ENCODE measurements around the gene PLS3. TPM values are rescaled to one million over a fixed set of nuclear protein-coding genes. Genes with fewer than 3 reads are reported as not detected.

Gene PLS3
- total RNA-seq, 4 donors from 2014 or later, result 11.0 to 23.1 (median 13.1) TPM

- H3K27me3 ChIP-seq, result no peaks in the 10 kb centered on the region
- H3K4me1 ChIP-seq, result no peaks in the 10 kb centered on the region
- H3K36me3 ChIP-seq, result no peaks in the 10 kb centered on the region
- H3K4me3 ChIP-seq, result no peak overlapping the region
- DNase-seq, result no peak
- no peak for TF ChIP-seq POLR2A (IDR thresholded peaks at IDR 0.05)
- no peak for TF ChIP-seq CTCF (IDR thresholded peaks at IDR 0.05)
- H3K27ac ChIP-seq, result no peak overlapping the region
- no peaks in the 10 kb centered on the region for H3K9me3 ChIP-seq
Observed at GRCh38 chrX:115609621-115610020, 48.6 kb downstream of the PLS3 start.

GRCh38 chrX:115616943-115617563, 56.1 kb downstream of the PLS3 start:
- Histone ChIP-seq H3K36me3 (no peaks in the 10 kb centered on the region), H3K27me3 (no peaks in the 10 kb centered on the region), H3K4me3 (no peak overlapping the region), H3K4me1 (no peaks in the 10 kb centered on the region), H3K27ac (peak overlapping the region in 2 of 4 donors; percentile 5 to 42), H3K9me3 (no peaks in the 10 kb centered on the region)
- no peak for DNase-seq
- TF ChIP-seq CTCF (IDR thresholded peaks at IDR 0.05) (no peak), POLR2A (IDR thresholded peaks at IDR 0.05) (no peak)

- H3K4me3 ChIP-seq, result no peak overlapping the region
- no peak for DNase-seq
- no peak overlapping the region for H3K27ac ChIP-seq
Observed at GRCh38 chrX:115622534-115622933, 61.6 kb downstream of the PLS3 start.

GRCh38 chrX:115624916-115625315, 63.9 kb downstream of the PLS3 start:
- DNase-seq, result no peak
- no peaks in the 10 kb centered on the region for H3K36me3 ChIP-seq
- no peaks in the 10 kb centered on the region for H3K27me3 ChIP-seq
- H3K4me1 ChIP-seq, result no peaks in the 10 kb centered on the region
- no peak overlapping the region for H3K4me3 ChIP-seq
- no peaks in the 10 kb centered on the region for H3K9me3 ChIP-seq
- TF ChIP-seq POLR2A (IDR thresholded peaks at IDR 0.05) (no peak), CTCF (IDR thresholded peaks at IDR 0.05) (no peak)
- peak overlapping the region in 1 of 4 donors; percentile 17 for H3K27ac ChIP-seq

More at GRCh38 chrX:115622534-115622933, 61.6 kb downstream of the PLS3 start:
- H3K9me3 ChIP-seq, result no peaks in the 10 kb centered on the region
- no peaks in the 10 kb centered on the region for H3K4me1 ChIP-seq
- TF ChIP-seq POLR2A (IDR thresholded peaks at IDR 0.05) (no peak), CTCF (IDR thresholded peaks at IDR 0.05) (no peak)
- no peaks in the 10 kb centered on the region for H3K36me3 ChIP-seq
- H3K27me3 ChIP-seq, result no peaks in the 10 kb centered on the region

- TF ChIP-seq POLR2A (IDR thresholded peaks at IDR 0.05), result no peak
- TF ChIP-seq CTCF (IDR thresholded peaks at IDR 0.05), result no peak
- H3K9me3 ChIP-seq, result no peaks in the 10 kb centered on the region
- no peak for DNase-seq
- peak overlapping the region in 1 of 4 donors; percentile 31 for H3K27ac ChIP-seq
- H3K27me3 ChIP-seq, result no peaks in the 10 kb centered on the region
- H3K36me3 ChIP-seq, result no peaks in the 10 kb centered on the region
- H3K4me3 ChIP-seq, result no peak overlapping the region
- no peaks in the 10 kb centered on the region for H3K4me1 ChIP-seq
Observed at GRCh38 chrX:115625572-115626301, 64.8 kb downstream of the PLS3 start.
